Measurements from ENCODE around the gene RNF8.

- no peak for TF ChIP-seq CTCF (IDR thresholded peaks at IDR 0.05; ENCODE audit: borderline replicate concordance, extremely low read depth, low read length, poor library complexity, severe bottlenecking)
- TF ChIP-seq EZH2 (IDR thresholded peaks at IDR 0.05; ENCODE audit: borderline replicate concordance, low read depth, low read length, severe bottlenecking) = no peak
Measured at GRCh38 chr6:37354526-37355384, 972 bp downstream of the RNF8 start.
